Activated CD4-positive, alpha-beta T cell treated with anti-CD3 and anti-CD28 coated beads, Interleukin-2, amount 10 ng/mL, durations not matched to agents 24 days and 14 days (primary cell): ENCODE data around the gene IRX2. TPM values are rescaled to one million over a fixed set of nuclear protein-coding genes. Genes with fewer than 3 reads are reported as not detected.

Source experiments
- DNase-seq: peaks from one replicate; pipeline ENCODE4 v3.0.0; 2022
- H3K27ac Mint-ChIP-seq: one replicate; pipeline ENCODE4 v1.8.0; 2022; ENCODE audit warnings: mild to moderate bottlenecking, mixed read lengths
- H3K27me3 Mint-ChIP-seq: one replicate; pipeline ENCODE4 v1.8.0; 2022; ENCODE audit warnings: mixed read lengths
- H3K36me3 Mint-ChIP-seq: one replicate; pipeline ENCODE4 v1.8.0; 2022; ENCODE audit warnings: low read depth, mild to moderate bottlenecking, mixed read lengths
- H3K4me1 Mint-ChIP-seq: one replicate; pipeline ENCODE4 v1.8.0; 2021; ENCODE audit warnings: mixed read lengths
- H3K4me3 Mint-ChIP-seq: one replicate; pipeline ENCODE4 v1.8.0; 2022; ENCODE audit warnings: mild to moderate bottlenecking, moderate library complexity, mixed read lengths
- H3K9me3 Mint-ChIP-seq: one replicate; pipeline ENCODE4 v1.8.0; 2021; ENCODE audit warnings: mixed read lengths
- intact Hi-C: fragments of 100-400 bp; cut with micrococcal nuclease; formaldehyde crosslinking; loops from one replicate; pipeline ENCODE4 v1.15.1; 2023
- total RNA-seq: library from RNA; stranded (reverse); gene quantifications from 2 replicates; pipeline ENCODE4 v1.2.3, GENCODE V29; 2022

The IRX2 gene
- total RNA-seq, 1 donor from 2014 or later: not detected

- Mint-ChIP-seq H3K27ac (no peak overlapping the region), H3K36me3 (no peaks in the 10 kb centered on the region)
These were observed 54.4 kb downstream of the IRX2 start for GRCh38 chr5:2697041-2697440.

More at GRCh38 chr5:2697041-2697440, 54.4 kb downstream of the IRX2 start:
- intact Hi-C loops: no loop called here
- no peak for DNase-seq
- no peaks in the 10 kb centered on the region for H3K27me3 Mint-ChIP-seq
- peaks cover 7% of the 10 kb centered on the region for H3K9me3 Mint-ChIP-seq
- no peaks in the 10 kb centered on the region for H3K4me1 Mint-ChIP-seq
- no peak overlapping the region for H3K4me3 Mint-ChIP-seq
